GM12875 (cell line): ENCODE results near the gene KIFC1.

Source experiments
- H3K4me3 ChIP-seq: one replicate; pipeline ENCODE4 v1.5.1; 2011; ENCODE audit warnings: low read depth, low read length, control low read depth
- CTCF ChIP-seq: IDR thresholded peaks from 2 replicates; pipeline ENCODE4 v1.5.1; 2011; ENCODE audit warnings: low read depth, mild to moderate bottlenecking, control low read depth, inconsistent platforms, low read length, moderate library complexity, borderline replicate concordance; ENCODE audit not compliant: insufficient read depth

Gene KIFC1

DNA sequence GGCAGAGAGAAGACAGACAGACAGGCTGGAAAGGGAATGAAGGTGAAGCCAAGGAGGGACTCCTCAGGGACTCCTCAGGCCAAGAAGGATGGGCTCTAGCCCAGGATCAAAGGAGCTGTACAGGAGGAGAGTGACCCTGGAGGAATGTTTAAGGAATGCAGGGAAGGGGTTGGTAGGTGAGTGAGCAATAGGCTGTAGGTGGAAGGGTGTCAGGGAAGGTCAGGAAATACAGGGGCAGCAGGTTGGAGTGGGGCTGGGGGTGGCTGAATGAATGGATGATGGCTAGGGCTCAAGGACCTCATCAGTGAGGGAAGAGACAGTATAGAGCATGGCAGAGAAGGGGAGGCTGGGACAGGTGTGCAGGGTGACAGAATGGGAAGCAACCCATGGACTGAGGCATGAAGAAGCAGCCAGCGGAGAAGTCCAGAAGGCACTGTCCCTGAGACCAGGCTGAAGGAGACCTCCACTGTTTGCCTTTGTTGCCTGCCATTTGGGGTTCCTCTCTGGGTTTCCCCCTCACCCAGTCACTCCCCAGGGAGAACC is 41.4 kb downstream of the KIFC1 start:
- no peak for TF ChIP-seq CTCF
- H3K4me3 ChIP-seq, result no peak overlapping the region

GRCh38 chr6:33433544-33434191 is 42.0 kb downstream of the KIFC1 start:
- no peak for TF ChIP-seq CTCF
- no peak overlapping the region for H3K4me3 ChIP-seq

DNA sequence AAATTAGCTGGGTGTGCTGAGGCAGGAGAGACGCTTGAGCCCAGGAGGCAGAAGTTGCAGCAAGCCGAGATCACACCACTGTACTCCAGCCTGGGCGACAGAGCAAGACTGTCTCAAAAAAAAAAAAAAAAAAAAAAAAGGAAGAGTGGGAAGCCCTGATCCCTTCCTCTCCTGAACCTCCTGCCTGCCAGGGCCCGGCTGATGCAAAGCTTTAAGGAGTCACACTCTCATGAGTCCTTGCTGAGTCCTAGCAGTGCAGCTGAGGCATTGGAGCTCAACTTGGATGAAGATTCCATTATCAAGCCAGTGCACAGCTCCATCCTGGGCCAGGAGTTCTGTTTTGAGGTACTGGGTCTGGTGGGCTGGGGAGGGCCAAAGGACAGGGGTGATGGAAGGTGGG is 43.3 kb downstream of the KIFC1 start:
- no peak for TF ChIP-seq CTCF
- no peak overlapping the region for H3K4me3 ChIP-seq

- H3K4me3 ChIP-seq, result no peak overlapping the region
- no peak for TF ChIP-seq CTCF
These were observed 46.0 kb downstream of the KIFC1 start for GRCh38 chr6:33437666-33438065.

GRCh38 chr6:33438978-33439594 is 47.5 kb downstream of the KIFC1 start:
- no peak overlapping the region for H3K4me3 ChIP-seq
- TF ChIP-seq CTCF, result no peak

- no peak for TF ChIP-seq CTCF
- H3K4me3 ChIP-seq, result no peak overlapping the region
These were observed 48.5 kb downstream of the KIFC1 start for GRCh38 chr6:33439956-33440648.
